ENCODE results near the gene PCDHGB7.
"Not testable (repeated sequence)": the region's sequence is repeated elsewhere in the genome, so short reads cannot be mapped to it uniquely, and the experiment has no call there.

PCDHGB7 gene

GRCh38 chr5:141382469-141383294, 34.8 kb upstream of the PCDHGB7 start, which contains the start of gene PCDHGA7:
Gene PCDHGA7, plus strand, starts transcription at chr5:141382742. Its CDS starts 158 bp downstream, at chr5:141382900.
- no peak within 1 kb of the TSS for H3K4me3 ChIP-seq (ENCODE audit: low read depth, low read length, poor library complexity, severe bottlenecking)
- peaks cover 9% of the 10 kb centered on the region for H3K9me3 ChIP-seq (ENCODE audit: low read length)
- H3K27me3 ChIP-seq (ENCODE audit: insufficient read depth, low read length) = no peaks in the 10 kb centered on the region
- TF ChIP-seq EZH2 (IDR thresholded peaks at IDR 0.05; ENCODE audit: borderline replicate concordance, low read length) (no peak), CTCF (IDR thresholded peaks at IDR 0.05; ENCODE audit: low read length) (no peak)
- H3K9me2 ChIP-seq (ENCODE audit: low read depth, low read length) = no peaks in the 10 kb centered on the region
- H4K20me1 ChIP-seq (ENCODE audit: insufficient read depth, low read length) = no peaks in the 10 kb centered on the region
- H3K27ac ChIP-seq (ENCODE audit: low read depth, low read length, poor library complexity, severe bottlenecking) = no peak within 1 kb of the TSS
- H3K36me3 ChIP-seq (ENCODE audit: insufficient read depth, low read length) = no peaks in the 10 kb centered on the region
- H3K4me2 ChIP-seq (ENCODE audit: low read length) = no peak within 1 kb of the TSS
- no peaks in the 10 kb centered on the region for H3F3A ChIP-seq (ENCODE audit: insufficient read depth, low read length)
- no peaks in the 10 kb centered on the region for H3K4me1 ChIP-seq (ENCODE audit: insufficient read depth, low read length, severe bottlenecking)
- H3K79me2 ChIP-seq (ENCODE audit: insufficient read depth, low read length) = no peaks in the 10 kb centered on the region
- H3K9ac ChIP-seq (ENCODE audit: low read length) = no peak within 1 kb of the TSS
- no peak within 1 kb of the TSS for H2AFZ ChIP-seq (ENCODE audit: low read length)

GRCh38 chr5:141383345-141383744, 34.1 kb upstream of the PCDHGB7 start:
- H3K27me3 ChIP-seq (ENCODE audit: insufficient read depth, low read length) = no peaks in the 10 kb centered on the region
- H3K9ac ChIP-seq (ENCODE audit: low read length) = no peak overlapping the region
- H4K20me1 ChIP-seq (ENCODE audit: insufficient read depth, low read length) = no peaks in the 10 kb centered on the region
- H3K9me3 ChIP-seq (ENCODE audit: low read length) = peaks cover 9% of the 10 kb centered on the region
- H3K4me2 ChIP-seq (ENCODE audit: low read length) = no peak overlapping the region
- H3F3A ChIP-seq (ENCODE audit: insufficient read depth, low read length) = no peaks in the 10 kb centered on the region
- no peaks in the 10 kb centered on the region for H3K36me3 ChIP-seq (ENCODE audit: insufficient read depth, low read length)
- no peak overlapping the region for H3K27ac ChIP-seq (ENCODE audit: low read depth, low read length, poor library complexity, severe bottlenecking)
- no peak overlapping the region for H3K4me3 ChIP-seq (ENCODE audit: low read depth, low read length, poor library complexity, severe bottlenecking)
- H3K4me1 ChIP-seq (ENCODE audit: insufficient read depth, low read length, severe bottlenecking) = no peaks in the 10 kb centered on the region
- no peaks in the 10 kb centered on the region for H3K9me2 ChIP-seq (ENCODE audit: low read depth, low read length)
- TF ChIP-seq EZH2 (IDR thresholded peaks at IDR 0.05; ENCODE audit: borderline replicate concordance, low read length) = no peak
- TF ChIP-seq CTCF (IDR thresholded peaks at IDR 0.05; ENCODE audit: low read length) = no peak
- no peak overlapping the region for H2AFZ ChIP-seq (ENCODE audit: low read length)
- no peaks in the 10 kb centered on the region for H3K79me2 ChIP-seq (ENCODE audit: insufficient read depth, low read length)

GRCh38 chr5:141384471-141385267, 32.8 kb upstream of the PCDHGB7 start:
- no peaks in the 10 kb centered on the region for H3K36me3 ChIP-seq (ENCODE audit: insufficient read depth, low read length)
- H3K9me3 ChIP-seq (ENCODE audit: low read length) = peaks cover 12% of the 10 kb centered on the region
- no peak overlapping the region for H3K27ac ChIP-seq (ENCODE audit: low read depth, low read length, poor library complexity, severe bottlenecking)
- no peak overlapping the region for H3K4me3 ChIP-seq (ENCODE audit: low read depth, low read length, poor library complexity, severe bottlenecking)
- no peaks in the 10 kb centered on the region for H3K4me1 ChIP-seq (ENCODE audit: insufficient read depth, low read length, severe bottlenecking)
- no peaks in the 10 kb centered on the region for H4K20me1 ChIP-seq (ENCODE audit: insufficient read depth, low read length)
- H2AFZ ChIP-seq (ENCODE audit: low read length) = no peak overlapping the region
- H3K79me2 ChIP-seq (ENCODE audit: insufficient read depth, low read length) = no peaks in the 10 kb centered on the region
- no peak overlapping the region for H3K9ac ChIP-seq (ENCODE audit: low read length)
- H3K9me2 ChIP-seq (ENCODE audit: low read depth, low read length) = no peaks in the 10 kb centered on the region
- TF ChIP-seq CTCF (IDR thresholded peaks at IDR 0.05; ENCODE audit: low read length) (no peak), EZH2 (IDR thresholded peaks at IDR 0.05; ENCODE audit: borderline replicate concordance, low read length) (no peak)
- H3K27me3 ChIP-seq (ENCODE audit: insufficient read depth, low read length) = no peaks in the 10 kb centered on the region
- H3K4me2 ChIP-seq (ENCODE audit: low read length) = no peak overlapping the region
- H3F3A ChIP-seq (ENCODE audit: insufficient read depth, low read length) = no peaks in the 10 kb centered on the region

- H3K4me1 ChIP-seq (ENCODE audit: insufficient read depth, low read length, severe bottlenecking); H3K4me3 ChIP-seq (ENCODE audit: low read depth, low read length, poor library complexity, severe bottlenecking); H3K9me2 ChIP-seq (ENCODE audit: low read depth, low read length); H3K27ac ChIP-seq (ENCODE audit: low read depth, low read length, poor library complexity, severe bottlenecking); H3K4me2 ChIP-seq (ENCODE audit: low read length); H3K36me3 ChIP-seq (ENCODE audit: insufficient read depth, low read length); H3K9ac ChIP-seq (ENCODE audit: low read length); H3K27me3 ChIP-seq (ENCODE audit: insufficient read depth, low read length); H2AFZ ChIP-seq (ENCODE audit: low read length); H3K79me2 ChIP-seq (ENCODE audit: insufficient read depth, low read length); H3F3A ChIP-seq (ENCODE audit: insufficient read depth, low read length); H4K20me1 ChIP-seq (ENCODE audit: insufficient read depth, low read length): not testable (repeated sequence)
- H3K9me3 ChIP-seq (ENCODE audit: low read length) = peaks cover 13% of the 10 kb centered on the region
Measured at GRCh38 chr5:141387557-141388311, 29.7 kb upstream of the PCDHGB7 start, which contains the start of gene PCDHGB4. Gene PCDHGB4, plus strand, starts transcription at chr5:141387698. Its CDS starts 187 bp downstream, at chr5:141387885.

Measured in OCI-LY1 (cell line).